Subcutaneous adipose tissue (tissue), 4 donors: ENCODE results near the gene OTUB1. TPM values are rescaled to one million over a fixed set of nuclear protein-coding genes. Genes with fewer than 3 reads are reported as not detected.

Experiments used
- CTCF ChIP-seq: fragments of 450-650 bp; IDR thresholded peaks from one replicate; pipeline ENCODE4 v1.5.1; 2016; ENCODE audit warnings: low read depth, mild to moderate bottlenecking, control low read depth, antibody characterized with exemption, moderate library complexity
- total RNA-seq, 4 donors: library from RNA; depleted of rRNA; stranded (reverse); fragments of >200 nt; gene quantifications; one replicate each; pipeline ENCODE4 v1.1.0, GENCODE V29; 2016

The OTUB1 gene
- total RNA-seq, 4 donors from 2014 or later: 41.6 to 49.1 (median 44.4) TPM

- TF ChIP-seq CTCF: no peak
Observed at GRCh38 chr11:63966444-63966843, 19.8 kb upstream of the OTUB1 start.

GRCh38 chr11:63969461-63969860 is 16.8 kb upstream of the OTUB1 start:
- no peak for TF ChIP-seq CTCF

DNA sequence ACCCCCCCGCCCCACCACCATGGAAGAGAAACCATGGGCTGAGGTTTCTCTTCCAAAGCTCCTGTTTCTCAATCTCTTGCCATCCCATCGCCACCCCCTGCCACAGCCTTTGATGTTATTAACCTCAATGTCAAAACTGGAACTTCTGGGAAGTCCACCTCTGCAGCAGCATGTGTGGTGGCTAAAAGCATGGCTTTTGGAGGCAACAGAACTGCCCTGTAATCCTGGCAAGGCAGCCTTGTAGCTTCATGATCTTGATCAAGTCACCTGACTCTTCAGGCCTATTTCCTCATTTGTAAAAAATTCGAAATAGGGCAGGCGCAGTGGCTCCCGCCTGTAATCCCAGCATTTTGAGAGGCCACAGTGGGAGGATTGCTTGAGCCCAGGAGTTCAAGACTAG is 15.3 kb upstream of the OTUB1 start:
- TF ChIP-seq CTCF: no peak

GRCh38 chr11:63974259-63975143 is 11.7 kb upstream of the OTUB1 start, which contains the start of gene COX8A:
Gene COX8A, plus strand, starts transcription at chr11:63974620. Its CDS starts 61 bp downstream, at chr11:63974681.
- TF ChIP-seq CTCF: no peak

GRCh38 chr11:63978551-63979239 is 7.5 kb upstream of the OTUB1 start:
- no peak for TF ChIP-seq CTCF

DNA sequence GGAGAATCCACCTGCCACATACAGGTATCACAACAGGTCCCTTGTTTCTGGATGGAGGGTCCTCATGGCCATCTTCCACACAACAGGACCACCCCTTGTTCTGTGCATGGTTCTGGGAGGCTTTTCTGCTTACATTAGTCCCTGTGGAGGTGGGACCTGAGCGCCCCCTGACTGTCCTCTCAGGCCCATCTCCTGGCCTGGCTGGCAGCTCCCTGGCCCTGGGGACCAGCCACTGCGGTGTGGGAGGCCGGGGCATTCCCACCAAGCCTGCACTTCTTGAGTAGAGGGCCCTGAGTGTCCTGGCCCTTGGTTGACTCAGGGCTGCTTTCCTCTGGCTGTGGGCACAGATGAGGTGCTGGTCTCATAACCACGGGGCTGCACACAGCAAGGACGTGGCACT is 6.8 kb upstream of the OTUB1 start:
- TF ChIP-seq CTCF: no peak

- no peak for TF ChIP-seq CTCF
Observed at GRCh38 chr11:63985812-63986155, 454 bp upstream of the OTUB1 start.
